OCI-LY7 (cell line): ENCODE data around the gene EFNA5. TPM values are rescaled to one million over a fixed set of nuclear protein-coding genes. Genes with fewer than 3 reads are reported as not detected.

Experiments used
- BruUV-seq: library from RNA; stranded (reverse); fragments of 400-500 nt; replicated peaks from 2 replicates; lab custom pipeline; 2021; lab: Mats Ljungman, UMichigan
- CTCF ChIA-PET: fragments of 300-600 bp; sonication (Branson Sonifier 250); formaldehyde crosslinking; loops from one replicate; lab custom pipeline; 2022; ENCODE audit warnings: antibody characterized with exemption; ENCODE audit not compliant: unreplicated experiment; lab: Charles Lee
- POLR2A ChIA-PET: fragments of 300-600 bp; sonication (Branson Sonifier 250); formaldehyde crosslinking; loops from one replicate; lab custom pipeline; 2022; ENCODE audit warnings: antibody characterized with exemption; lab: Charles Lee
- DNase-seq: peaks from one replicate; pipeline ENCODE4 v3.0.0-alpha.2; 2015; ENCODE audit warnings: low spot score
- H2AFZ ChIP-seq: fragments of 200-600 bp; sonication (generic), shearing (Covaris generic); 2 replicates; pipeline ENCODE4 v1.6.1; 2014; ENCODE audit warnings: mild to moderate bottlenecking, antibody characterized with exemption, low read length, moderate library complexity
- H3K27ac ChIP-seq: fragments of 200-600 bp; sonication (generic); 2 replicates; pipeline ENCODE4 v1.5.1; 2014; ENCODE audit warnings: mixed run types, low read depth, mild to moderate bottlenecking, moderate library complexity, low read length, inconsistent platforms; ENCODE audit not compliant: poor library complexity, severe bottlenecking
- H3K36me3 ChIP-seq: fragments of 200-600 bp; sonication (generic); 2 replicates; pipeline ENCODE4 v1.6.1; 2014; ENCODE audit warnings: mild to moderate bottlenecking, antibody characterized with exemption, low read length, moderate library complexity, mixed read lengths; ENCODE audit not compliant: insufficient read depth
- H3K4me1 ChIP-seq: fragments of 200-600 bp; sonication (generic); 2 replicates; pipeline ENCODE4 v1.5.1; 2014; ENCODE audit warnings: mild to moderate bottlenecking, low read length; ENCODE audit not compliant: insufficient read depth, poor library complexity, severe bottlenecking
- H3K4me2 ChIP-seq: fragments of 200-600 bp; sonication (generic); 2 replicates; pipeline ENCODE4 v1.6.1; 2014; ENCODE audit warnings: mild to moderate bottlenecking, low read length
- H3K4me3 ChIP-seq: fragments of 200-600 bp; sonication (generic); 2 replicates; pipeline ENCODE4 v1.5.1; 2014; ENCODE audit warnings: mild to moderate bottlenecking, low read depth, low read length; ENCODE audit not compliant: poor library complexity, severe bottlenecking
- H3K79me2 ChIP-seq: fragments of 200-600 bp; sonication (generic); 2 replicates; pipeline ENCODE4 v1.6.1; 2016; ENCODE audit warnings: low read depth, mild to moderate bottlenecking, low read length, moderate library complexity, mixed read lengths; ENCODE audit not compliant: insufficient read depth
- H3K9me2 ChIP-seq: fragments of 200-600 bp; sonication (generic); 2 replicates; pipeline ENCODE4 v1.6.1; 2016; ENCODE audit warnings: mild to moderate bottlenecking, low read length, mixed read lengths; ENCODE audit not compliant: insufficient read depth
- H3K9me3 ChIP-seq: fragments of 200-600 bp; sonication (generic); 2 replicates; pipeline ENCODE4 v1.6.1; 2014; ENCODE audit warnings: mild to moderate bottlenecking, mixed run types, low read length, mixed read lengths
- H4K20me1 ChIP-seq: fragments of 200-600 bp; sonication (generic); 2 replicates; pipeline ENCODE4 v1.6.1; 2014; ENCODE audit warnings: mild to moderate bottlenecking, antibody characterized with exemption, low read length, moderate library complexity, mixed read lengths; ENCODE audit not compliant: insufficient read depth
- EZH2phosphoT487 ChIP-seq: fragments of 200-600 bp; sonication (generic); IDR thresholded peaks from 2 replicates; pipeline ENCODE4 v1.6.1; 2018; ENCODE audit warnings: low read depth, borderline replicate concordance, mild to moderate bottlenecking, mixed run types, antibody characterized with exemption, low read length, moderate library complexity, mixed read lengths
- intact Hi-C: fragments of 100-400 bp; cut with micrococcal nuclease; formaldehyde crosslinking; loops from one replicate; pipeline ENCODE4 v1.10.0; 2022; ENCODE audit not compliant: unreplicated experiment
- total RNA-seq, 2 experiments: library from RNA; depleted of rRNA in 1 of 2; stranded (reverse); fragments of >200 nt in 1 of 2; shearing (Covaris generic) in 1 of 2; gene quantifications; 2 replicates each; pipeline ENCODE4 v1.2.3, GENCODE V29; 2014 to 2022
- TF ChIP-seq, protein P1 (sequence below): fragments of 200-600 bp; sonication (generic); conservative IDR thresholded peaks from 2 replicates; pipeline ENCODE4 v1.5.1; 2014; ENCODE audit warnings: mild to moderate bottlenecking, antibody characterized with exemption, low read length, moderate library complexity, mixed read lengths

The EFNA5 gene
- total RNA-seq, 2 experiments from 2014 or later: 2.1 to 3.1 TPM

DNA sequence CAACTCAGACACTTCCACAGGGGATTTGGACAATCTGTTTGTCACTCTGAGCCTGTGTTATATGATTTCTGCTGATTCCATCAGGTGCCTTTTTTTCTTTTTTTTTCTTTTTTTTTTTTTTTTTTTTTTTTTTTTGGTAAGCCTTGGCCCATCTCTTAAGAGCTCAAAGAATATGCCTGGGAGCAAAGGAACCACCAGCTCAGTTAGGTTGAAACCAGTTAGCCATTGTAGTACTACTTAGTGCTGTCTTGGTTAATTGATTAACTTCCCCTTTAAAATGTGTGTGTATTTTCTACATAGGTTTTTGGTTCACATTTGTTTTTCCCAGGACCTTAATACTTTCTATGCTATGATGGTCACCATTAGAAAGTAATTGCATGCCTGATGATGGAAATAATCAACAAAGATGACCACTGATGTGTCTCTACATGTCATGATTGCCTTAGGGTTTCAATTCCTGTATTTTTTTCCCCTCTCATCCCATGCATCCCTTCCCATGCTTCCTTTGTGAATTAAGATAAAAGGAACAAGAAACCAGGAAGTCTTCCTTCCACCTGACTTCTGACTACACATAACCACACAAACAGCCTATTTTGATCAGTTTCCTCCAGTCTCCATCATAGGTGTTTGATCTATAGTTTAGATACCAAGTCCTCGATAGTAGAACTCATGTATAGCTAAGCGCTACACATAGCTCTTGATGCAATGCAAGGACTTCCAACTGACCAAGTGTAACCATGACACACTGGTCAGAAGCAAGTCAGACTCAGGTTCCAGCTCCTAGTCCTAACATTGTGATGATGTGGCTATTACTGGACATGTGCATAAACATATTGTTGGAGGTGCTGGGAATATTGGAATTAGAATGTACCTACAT lies 306.1 kb downstream of the EFNA5 start:
- intact Hi-C loops: no loop called here
- POLR2A ChIA-PET: interaction anchor here (0.6 to 2.2 kb wide), 23 partner anchors 7 to 206 kb away, joined by 3 to 8 read pairs (median 4); no protein-coding TSS in a partner anchor
- CTCF ChIA-PET: interaction anchor here (0.7 to 0.9 kb wide), 2 partner anchors 148 to 208 kb away, joined by 3 read pairs; no protein-coding TSS in a partner anchor
- peaks cover 10% of the 10 kb centered on the region; the same call in 1 of the 2 replicates for H3K9me3 ChIP-seq
- no peaks in the 10 kb centered on the region for H4K20me1 ChIP-seq
- BruUV-seq: no TSS peak
- H2AFZ ChIP-seq: peak overlapping the region; percentile 90; the same call in 1 of the 2 replicates
- H3K79me2 ChIP-seq: no peaks in the 10 kb centered on the region
- H3K4me1 ChIP-seq: peaks cover 39% of the 10 kb centered on the region
- H3K4me3 ChIP-seq: no peak overlapping the region
- no peak overlapping the region for H3K27ac ChIP-seq
- peaks cover 6% of the 10 kb centered on the region for H3K36me3 ChIP-seq
- no peaks in the 10 kb centered on the region for H3K9me2 ChIP-seq
- DNase-seq: no peak
- TF ChIP-seq, protein P1, sequence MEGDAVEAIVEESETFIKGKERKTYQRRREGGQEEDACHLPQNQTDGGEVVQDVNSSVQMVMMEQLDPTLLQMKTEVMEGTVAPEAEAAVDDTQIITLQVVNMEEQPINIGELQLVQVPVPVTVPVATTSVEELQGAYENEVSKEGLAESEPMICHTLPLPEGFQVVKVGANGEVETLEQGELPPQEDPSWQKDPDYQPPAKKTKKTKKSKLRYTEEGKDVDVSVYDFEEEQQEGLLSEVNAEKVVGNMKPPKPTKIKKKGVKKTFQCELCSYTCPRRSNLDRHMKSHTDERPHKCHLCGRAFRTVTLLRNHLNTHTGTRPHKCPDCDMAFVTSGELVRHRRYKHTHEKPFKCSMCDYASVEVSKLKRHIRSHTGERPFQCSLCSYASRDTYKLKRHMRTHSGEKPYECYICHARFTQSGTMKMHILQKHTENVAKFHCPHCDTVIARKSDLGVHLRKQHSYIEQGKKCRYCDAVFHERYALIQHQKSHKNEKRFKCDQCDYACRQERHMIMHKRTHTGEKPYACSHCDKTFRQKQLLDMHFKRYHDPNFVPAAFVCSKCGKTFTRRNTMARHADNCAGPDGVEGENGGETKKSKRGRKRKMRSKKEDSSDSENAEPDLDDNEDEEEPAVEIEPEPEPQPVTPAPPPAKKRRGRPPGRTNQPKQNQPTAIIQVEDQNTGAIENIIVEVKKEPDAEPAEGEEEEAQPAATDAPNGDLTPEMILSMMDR: no peak
- no peak for TF ChIP-seq EZH2phosphoT487
- peak overlapping the region; percentile 46 for H3K4me2 ChIP-seq

DNA sequence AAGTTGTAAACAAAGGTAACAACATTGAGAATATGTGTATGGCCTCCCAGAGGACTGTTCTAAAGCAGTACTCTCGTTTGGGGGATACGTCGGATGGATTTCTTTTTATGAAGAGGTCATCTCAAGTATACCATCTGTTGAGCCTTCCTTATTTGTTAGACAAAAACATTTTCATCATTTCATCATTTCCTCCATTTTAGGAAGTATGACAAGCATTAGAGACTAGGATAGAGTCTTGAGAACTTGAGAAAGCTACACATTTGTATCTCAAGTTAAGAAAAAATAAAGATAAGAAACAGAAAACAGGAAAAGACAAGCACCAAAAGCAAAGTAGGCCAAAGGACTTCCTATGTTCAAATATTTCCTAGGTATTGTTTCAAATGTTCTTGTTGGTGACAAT lies 307.0 kb downstream of the EFNA5 start:
- intact Hi-C loops: no loop called here
- BruUV-seq: no TSS peak
- H3K9me3 ChIP-seq: peaks cover 10% of the 10 kb centered on the region; the same call in 1 of the 2 replicates
- no peak for DNase-seq
- no peak for TF ChIP-seq EZH2phosphoT487
- TF ChIP-seq, protein P1: no peak
- peak overlapping the region; percentile 90 for H2AFZ ChIP-seq
- POLR2A ChIA-PET: interaction anchor here (0.6 to 2.2 kb wide), 13 partner anchors 8 to 161 kb away, joined by 3 to 8 read pairs (median 4); no protein-coding TSS in a partner anchor
- H3K9me2 ChIP-seq: no peaks in the 10 kb centered on the region
- no peak overlapping the region for H3K27ac ChIP-seq
- no peak overlapping the region for H3K4me3 ChIP-seq
- CTCF ChIA-PET: no interaction called here
- peaks cover 6% of the 10 kb centered on the region for H3K36me3 ChIP-seq
- peaks cover 48% of the 10 kb centered on the region for H3K4me1 ChIP-seq
- no peaks in the 10 kb centered on the region for H3K79me2 ChIP-seq
- H3K4me2 ChIP-seq: 0 out of 2 replicates have a peak overlapping the region, but pooled peaks have one; percentile 1
- H4K20me1 ChIP-seq: no peaks in the 10 kb centered on the region
